Right ventricle myocardium inferior (tissue), 1 donor: ENCODE data around the gene PTK7. TPM values are rescaled to one million over a fixed set of nuclear protein-coding genes. Genes with fewer than 3 reads are reported as not detected.

ENCODE experiments used
- ATAC-seq: fragments of 200-7000 bp; cut with Tn5 transposase; one replicate; pipeline ENCODE4 v1.9.1; 2020; ENCODE audit warnings: mild to moderate bottlenecking, moderate library complexity
- DNase-seq: peaks from one replicate; pipeline ENCODE4 v3.0.0; 2021; ENCODE audit errors: missing footprints
- intact Hi-C: fragments of 100-400 bp; cut with DNase I; formaldehyde crosslinking; loops from one replicate; pipeline ENCODE4 v1.11.0; 2022
- total RNA-seq: library from RNA; stranded (reverse); fragmentation: NEBNext Ultra II Directional; extraction: Animal tissue kit (Norgen Biotek cat#: 25700); gene quantifications from one replicate; pipeline ENCODE4 v1.2.1, GENCODE V29; 2021
- donor health status: DM: no; HTN: yes; CAD: no; lungs with severe emphysema.

PTK7 gene
- total RNA-seq, 1 donor from 2014 or later = 1.7 TPM

DNA sequence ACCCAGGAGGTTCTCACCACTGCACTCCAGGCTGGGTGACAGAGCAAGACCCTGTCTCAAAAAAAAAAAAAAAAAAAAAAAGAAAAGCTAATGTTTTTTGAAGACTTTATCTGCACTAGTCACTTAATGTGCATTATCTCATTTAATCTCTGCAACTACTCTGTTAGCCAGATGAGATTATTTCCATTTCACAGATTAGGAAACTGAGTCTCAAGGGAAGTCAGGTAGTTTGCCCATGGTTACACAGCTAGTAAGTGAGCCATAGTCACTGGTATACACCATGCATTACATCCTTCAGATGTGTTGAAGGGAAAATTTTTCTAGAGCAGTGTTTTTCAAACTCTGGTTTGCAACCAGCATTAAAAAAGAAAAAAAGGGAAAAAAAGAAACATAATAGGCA, 87.8 kb downstream of the PTK7 start:
- DNase-seq (no peak), ATAC-seq (no peak)
- intact Hi-C loops = no loop called here

DNA sequence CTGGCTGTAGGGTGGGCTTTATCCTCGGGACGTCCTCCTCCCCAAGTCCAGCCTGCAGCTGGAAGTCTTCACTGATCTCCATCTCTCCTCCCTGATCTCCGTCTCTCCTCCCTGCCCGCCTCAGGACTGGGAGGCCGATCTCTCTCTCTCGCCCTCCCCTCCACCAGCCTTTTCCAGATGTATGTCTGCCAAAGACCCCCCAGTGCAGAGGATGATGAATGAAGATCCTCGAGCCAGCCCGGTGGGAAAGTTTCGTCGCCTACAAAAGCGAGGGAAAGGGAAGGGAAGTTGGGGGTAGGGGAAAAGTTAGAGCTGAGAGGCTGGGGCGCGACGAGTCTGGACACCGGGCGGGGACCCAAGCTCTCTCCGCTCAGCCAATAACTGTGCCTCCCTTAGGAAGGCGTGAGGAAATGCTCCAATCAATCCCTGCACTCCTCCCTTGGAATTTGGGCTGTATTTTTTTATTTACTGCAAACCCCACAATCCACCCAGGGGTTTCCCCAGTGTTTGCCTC, 94.4 kb downstream of the PTK7 start:
- peak; percentile 59 for ATAC-seq
- intact Hi-C loops = loop anchor here (5.0 kb wide), 1 partner anchor 257 kb away; the partner anchor contains the start of gene ABCC10
- peak; percentile 91 for DNase-seq

DNA sequence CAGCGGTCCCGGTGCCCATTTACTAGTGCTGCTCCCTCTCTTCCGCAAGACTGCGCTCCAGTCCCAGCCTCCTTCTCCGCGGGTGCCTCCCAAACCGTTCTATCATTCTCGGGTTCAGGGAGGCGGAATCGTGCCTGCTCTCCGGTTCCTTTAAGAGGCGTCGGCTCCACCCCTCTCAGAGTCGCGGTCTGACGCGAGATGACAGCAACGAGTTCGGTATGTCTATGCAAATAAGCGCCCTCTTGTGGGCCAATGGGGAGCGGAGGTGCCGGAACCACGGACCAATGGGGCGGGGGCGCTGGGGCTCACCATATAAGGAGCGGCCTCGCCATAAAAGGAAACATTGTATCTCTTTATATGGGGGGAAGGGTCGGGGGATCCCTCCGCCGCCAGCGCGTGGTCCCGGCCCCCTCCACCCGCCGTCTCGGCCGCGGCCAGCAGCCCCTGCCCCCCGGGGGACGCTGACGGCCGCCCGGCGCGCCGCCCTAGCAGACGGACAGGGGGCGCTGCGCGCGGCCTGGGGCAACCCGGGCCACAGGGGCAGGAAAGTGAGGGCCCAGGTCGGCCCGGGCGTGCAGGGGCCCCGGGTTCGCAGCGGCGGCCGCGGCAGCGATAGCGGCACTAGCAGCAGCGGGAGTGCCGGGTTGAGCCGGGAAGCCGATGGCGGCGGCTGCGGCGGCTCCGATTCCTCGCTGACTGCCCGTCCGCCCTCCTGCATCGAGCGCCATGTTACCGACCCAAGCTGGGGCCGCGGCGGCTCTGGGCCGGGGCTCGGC, 95.0 kb downstream of the PTK7 start, which contains the start of gene SRF:
TSS of gene SRF (plus strand) at position 339 of the 776 bp plus-strand sequence. CDS start at position 727, 388 bp downstream.
- ATAC-seq (peak; percentile 82), DNase-seq (peak; percentile 100)
- intact Hi-C loops = loop anchor here (1.0 to 5.0 kb wide), 2 partner anchors 112 to 256 kb away; partner anchors contain the start of genes ABCC10, KLC4 and MRPL2

DNA sequence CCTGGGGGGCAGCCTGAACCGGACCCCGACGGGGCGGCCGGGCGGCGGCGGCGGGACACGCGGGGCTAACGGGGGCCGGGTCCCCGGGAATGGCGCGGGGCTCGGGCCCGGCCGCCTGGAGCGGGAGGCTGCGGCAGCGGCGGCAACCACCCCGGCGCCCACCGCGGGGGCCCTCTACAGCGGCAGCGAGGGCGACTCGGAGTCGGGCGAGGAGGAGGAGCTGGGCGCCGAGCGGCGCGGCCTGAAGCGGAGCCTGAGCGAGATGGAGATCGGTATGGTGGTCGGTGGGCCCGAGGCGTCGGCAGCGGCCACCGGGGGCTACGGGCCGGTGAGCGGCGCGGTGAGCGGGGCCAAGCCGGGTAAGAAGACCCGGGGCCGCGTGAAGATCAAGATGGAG, 95.6 kb downstream of the PTK7 start:
- intact Hi-C loops = loop anchor here (1.0 to 5.0 kb wide), 2 partner anchors 112 to 256 kb away; partner anchors contain the start of genes ABCC10, KLC4 and MRPL2
- ATAC-seq (no peak), DNase-seq (peak; percentile 74)

DNA sequence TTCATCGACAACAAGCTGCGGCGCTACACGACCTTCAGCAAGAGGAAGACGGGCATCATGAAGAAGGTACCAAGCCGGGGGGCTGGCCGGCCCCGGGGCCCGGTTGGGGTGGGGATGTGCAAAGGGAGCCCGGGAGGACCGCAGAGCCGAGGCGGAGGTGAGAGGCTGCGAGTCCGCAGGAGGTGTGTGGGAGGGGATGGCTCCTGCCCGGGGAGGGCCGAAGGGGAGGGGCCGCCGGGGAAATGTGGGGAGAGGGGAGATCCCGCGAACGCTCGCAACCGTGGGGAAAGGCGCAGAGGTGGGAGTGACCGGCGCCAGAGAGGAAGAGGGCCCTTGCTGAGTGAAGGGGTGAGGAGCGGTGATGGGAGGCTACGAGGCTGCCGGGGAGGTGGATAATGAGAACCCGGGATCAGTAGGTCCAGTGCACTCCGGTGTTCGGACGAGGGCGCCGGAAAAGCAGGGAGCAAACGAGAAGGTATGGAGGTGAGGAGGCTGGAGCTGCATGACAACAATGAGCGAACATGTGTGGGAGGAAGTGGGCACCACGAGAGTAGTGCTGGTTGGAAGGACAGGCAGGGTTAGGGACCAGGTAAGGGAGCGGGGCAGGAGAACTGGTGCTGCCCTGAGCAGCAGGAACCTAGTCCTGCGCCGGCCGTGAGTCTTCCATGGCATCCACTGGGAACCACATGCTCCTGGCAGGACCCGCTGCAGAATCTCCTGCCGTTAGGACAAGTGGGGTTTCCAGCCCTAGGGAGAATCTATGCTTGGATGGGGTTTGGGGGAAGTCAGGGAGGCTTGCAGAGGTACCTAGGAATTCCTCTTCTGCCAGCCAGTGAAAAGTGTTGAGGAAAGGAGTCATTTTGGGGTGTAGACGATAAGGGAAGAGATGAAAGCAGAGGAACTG, 96.2 kb downstream of the PTK7 start:
- peak; percentile 74 for DNase-seq
- ATAC-seq = no peak
- intact Hi-C loops = loop anchor here (5.0 kb wide), 1 partner anchor 255 kb away; the partner anchor contains the start of gene ABCC10

DNA sequence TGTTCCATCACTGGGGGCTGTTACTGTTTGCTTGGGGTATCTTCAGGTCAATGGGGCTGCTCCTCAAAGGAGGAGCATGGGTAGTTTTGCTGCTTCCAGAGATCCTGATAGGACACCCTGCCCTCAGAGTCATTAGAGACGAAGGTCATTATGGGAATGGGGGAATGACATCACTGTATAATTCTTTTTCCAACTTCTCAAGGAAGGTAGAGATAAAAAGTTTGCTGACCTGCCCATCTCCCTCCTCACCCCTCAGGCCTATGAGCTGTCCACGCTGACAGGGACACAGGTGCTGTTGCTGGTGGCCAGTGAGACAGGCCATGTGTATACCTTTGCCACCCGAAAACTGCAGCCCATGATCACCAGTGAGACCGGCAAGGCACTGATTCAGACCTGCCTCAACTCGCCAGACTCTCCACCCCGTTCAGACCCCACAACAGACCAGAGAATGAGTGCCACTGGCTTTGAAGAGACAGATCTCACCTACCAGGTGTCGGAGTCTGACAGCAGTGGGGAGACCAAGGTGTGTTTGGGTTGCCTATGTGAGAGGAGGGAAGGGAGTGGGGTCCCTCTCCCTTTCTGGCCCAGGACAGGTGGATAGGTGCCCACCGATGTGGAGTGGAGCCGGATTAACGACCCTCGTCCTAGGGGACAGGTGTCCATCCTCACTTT, 97.6 kb downstream of the PTK7 start:
- DNase-seq (no peak), ATAC-seq (no peak)
- intact Hi-C loops = loop anchor here (5.0 kb wide), 1 partner anchor 254 kb away; the partner anchor contains the start of gene ABCC10

DNA sequence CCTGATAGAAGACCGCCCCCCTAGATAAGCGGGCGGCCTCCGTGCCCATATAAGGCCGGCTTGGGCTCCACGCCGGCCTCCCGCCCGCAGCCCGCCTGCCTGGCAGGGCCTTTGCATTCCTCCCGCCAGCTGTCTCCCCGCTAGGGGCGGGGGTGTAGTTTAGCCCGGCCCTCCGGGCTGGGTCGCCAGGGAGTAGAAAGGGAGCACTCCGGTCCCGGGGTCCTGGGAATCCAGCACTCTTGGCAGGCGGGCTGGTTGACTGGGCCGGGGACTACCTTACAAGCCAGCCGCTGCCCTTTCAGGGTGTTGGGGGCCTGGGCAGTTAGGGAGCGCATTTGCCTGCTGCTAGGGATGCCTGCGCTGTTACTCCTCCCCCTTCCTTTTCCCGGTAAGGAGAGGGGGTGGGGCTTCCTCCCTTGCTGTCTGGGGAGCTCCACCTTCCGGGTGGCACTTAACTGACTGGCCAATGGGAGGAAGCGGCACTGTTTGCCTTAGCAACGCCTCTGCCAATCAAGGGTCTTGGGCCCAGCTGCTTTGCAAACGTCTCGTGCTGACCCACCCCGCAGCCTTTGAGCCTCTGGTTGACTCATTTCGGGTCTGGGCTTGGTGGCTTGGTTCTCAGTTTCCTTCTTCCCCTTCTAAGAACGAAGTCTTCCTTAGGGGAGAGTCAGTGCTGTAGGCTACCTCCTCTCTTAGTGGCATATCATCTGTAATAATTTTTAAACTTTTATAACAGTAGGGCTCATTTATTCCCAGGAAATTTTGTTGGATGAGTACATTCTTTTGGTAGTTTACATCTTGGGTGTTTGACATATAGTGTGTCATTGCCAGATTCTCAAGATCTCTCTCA, 98.4 kb downstream of the PTK7 start:
- intact Hi-C loops = loop anchor here (5.0 kb wide), 1 partner anchor 253 kb away; the partner anchor contains the start of gene ABCC10
- peak; percentile 96 for DNase-seq
- ATAC-seq = peak; percentile 83

DNA sequence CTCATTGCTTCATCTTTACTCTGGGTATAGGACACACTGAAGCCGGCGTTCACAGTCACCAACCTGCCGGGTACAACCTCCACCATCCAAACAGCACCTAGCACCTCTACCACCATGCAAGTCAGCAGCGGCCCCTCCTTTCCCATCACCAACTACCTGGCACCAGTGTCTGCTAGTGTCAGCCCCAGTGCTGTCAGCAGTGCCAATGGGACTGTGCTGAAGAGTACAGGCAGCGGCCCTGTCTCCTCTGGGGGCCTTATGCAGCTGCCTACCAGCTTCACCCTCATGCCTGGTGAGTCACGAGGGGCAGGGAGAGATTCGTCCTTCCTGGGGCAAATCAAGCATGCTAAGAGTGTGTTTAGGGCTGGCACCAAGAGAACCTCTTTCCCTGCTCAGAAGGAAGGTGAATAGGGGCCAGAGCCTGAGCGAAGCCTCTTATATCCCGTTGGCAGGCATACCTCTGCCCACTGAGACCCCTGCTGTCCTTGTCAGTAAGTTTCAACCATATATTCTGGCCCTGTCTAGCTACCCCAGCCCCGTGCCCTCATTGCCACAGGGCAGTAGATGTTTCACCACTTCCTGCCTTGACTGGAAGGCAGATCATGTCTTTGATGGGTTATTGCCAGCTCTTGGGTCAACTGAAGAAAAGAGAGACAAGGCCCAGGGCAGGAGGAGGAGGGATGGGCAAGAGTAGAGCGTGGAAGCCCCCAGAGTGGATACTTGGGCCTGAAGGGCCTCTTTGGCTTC, 99.7 kb downstream of the PTK7 start:
- intact Hi-C loops = no loop called here
- DNase-seq = no peak
- ATAC-seq = no peak

DNA sequence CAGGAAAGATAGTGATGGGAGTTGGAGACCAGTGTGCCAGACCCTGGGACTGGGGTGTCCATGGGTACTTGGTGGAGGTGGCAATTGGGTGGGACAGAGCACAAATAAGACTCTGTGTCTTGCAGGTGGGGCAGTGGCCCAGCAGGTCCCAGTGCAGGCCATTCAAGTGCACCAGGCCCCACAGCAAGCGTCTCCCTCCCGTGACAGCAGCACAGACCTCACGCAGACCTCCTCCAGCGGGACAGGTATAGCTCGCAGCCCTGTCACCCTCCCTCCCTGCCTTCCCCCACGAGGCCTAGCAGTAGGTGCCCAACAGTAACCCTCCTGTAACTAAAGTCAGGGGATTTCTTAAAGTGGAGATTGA, 100.3 kb downstream of the PTK7 start:
- no peak for ATAC-seq
- intact Hi-C loops = no loop called here
- DNase-seq = no peak

DNA sequence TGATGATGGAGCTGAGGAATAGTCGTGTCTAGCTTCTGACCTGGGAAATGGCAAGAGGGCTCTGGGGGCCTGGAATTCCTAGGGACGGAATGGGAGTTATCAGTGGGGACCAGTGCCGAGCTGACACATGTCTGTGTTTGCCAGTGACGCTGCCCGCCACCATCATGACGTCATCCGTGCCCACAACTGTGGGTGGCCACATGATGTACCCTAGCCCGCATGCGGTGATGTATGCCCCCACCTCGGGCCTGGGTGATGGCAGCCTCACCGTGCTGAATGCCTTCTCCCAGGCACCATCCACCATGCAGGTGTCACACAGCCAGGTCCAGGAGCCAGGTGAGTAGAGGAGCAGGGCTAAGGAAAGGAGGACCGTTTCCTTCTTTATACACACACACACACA, 102.0 kb downstream of the PTK7 start:
- DNase-seq = no peak
- ATAC-seq = no peak
- intact Hi-C loops = no loop called here

DNA sequence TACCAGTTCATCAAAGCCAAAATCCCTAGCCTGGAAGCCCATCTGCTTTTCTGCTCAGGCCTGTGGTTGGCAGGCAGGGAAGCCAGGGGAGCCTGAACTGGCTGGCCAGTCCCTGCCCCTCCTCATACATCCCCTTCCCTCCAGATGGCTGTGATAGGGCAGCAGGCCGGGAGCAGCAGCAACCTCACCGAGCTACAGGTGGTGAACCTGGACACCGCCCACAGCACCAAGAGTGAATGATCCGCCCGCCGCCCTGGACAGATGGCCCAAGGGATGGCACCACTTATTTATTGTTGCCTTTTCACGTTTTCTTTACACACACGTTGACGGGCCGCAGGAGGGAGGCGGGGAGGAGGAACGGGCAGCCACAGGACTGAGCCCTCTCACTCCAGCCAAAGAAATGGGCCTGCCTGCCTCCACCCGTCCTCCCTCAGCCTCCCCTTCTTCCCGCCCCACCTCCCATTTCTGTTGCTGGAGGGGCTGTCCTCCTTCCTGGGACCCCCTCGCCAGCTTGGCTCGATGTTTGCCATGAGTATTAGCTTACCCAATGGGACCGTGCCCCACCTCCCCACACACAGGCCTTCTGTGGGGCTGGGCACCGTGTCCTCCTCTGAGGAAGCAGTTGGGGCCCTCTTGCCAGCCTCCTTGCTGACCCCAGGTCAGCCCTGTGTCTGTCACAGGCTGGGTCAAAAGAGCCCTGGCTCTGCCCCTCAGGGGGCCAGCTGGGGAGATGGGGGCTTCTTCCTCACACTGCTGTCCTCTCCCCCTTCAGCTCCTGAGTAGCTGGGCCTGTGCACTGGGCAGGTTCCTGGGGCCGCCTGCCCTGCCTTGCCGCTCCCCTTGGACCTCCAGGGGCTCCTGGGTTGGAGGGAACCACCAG, 103.1 kb downstream of the PTK7 start:
- ATAC-seq (no peak), DNase-seq (no peak)
- intact Hi-C loops = no loop called here

DNA sequence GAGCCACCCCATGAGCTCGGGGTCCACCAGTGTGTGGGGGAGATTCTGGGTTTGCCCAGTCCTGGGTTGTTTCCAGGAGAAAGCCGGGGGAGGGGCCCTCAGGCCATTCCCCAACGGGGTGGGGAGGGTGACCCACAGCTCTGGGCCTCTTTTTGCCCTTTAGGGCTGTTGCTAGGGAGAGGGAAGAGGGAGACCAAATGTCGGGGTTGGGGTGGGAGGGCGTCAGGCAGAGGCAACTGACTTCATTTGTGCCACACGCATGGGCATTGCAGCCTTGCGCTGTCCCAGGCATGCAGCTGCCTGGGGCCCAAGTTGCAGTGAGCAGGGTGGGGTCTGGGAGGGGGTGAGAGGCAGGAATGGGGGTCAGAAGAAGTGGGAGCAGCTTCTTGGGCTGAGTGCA, 103.9 kb downstream of the PTK7 start:
- intact Hi-C loops = no loop called here
- ATAC-seq = no peak
- no peak for DNase-seq

DNA sequence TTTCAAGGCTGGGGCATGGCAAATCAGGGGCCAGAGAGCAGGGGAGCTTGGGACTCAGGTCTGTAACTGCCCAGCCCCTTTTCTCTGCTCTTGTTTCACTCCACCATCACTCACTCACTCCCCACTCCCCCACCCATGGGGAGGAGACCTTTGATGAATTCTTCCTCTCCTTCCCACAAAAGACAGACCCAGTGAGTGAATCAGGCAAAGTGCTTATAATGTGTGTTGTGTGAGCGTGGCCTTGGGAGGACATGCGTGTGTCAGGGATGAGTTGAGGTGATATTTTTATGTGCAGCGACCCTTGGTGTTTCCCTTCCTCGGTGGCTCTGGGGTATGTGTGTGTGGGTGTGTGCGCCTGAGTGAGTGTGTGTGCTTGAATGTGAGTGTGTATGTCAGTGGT, 104.9 kb downstream of the PTK7 start:
- DNase-seq = no peak
- no peak for ATAC-seq
- intact Hi-C loops = no loop called here

DNA sequence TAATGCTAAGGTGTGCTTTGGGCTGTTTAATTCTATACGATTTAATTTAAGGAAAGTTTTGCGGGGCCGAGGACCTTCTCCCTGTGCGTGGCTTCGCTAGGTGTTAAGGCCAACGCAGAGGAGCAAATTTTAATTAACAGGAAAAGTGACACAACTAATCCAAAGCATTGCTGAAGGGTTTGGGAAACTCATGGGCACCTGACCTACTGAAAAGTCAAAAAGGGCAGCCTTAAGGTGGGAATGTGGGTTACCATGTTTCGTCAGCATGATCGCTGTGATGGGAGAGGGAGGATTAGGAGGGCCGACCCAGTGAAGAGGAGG, 105.5 kb downstream of the PTK7 start:
- ATAC-seq = no peak
- no peak for DNase-seq
- intact Hi-C loops = no loop called here

DNA sequence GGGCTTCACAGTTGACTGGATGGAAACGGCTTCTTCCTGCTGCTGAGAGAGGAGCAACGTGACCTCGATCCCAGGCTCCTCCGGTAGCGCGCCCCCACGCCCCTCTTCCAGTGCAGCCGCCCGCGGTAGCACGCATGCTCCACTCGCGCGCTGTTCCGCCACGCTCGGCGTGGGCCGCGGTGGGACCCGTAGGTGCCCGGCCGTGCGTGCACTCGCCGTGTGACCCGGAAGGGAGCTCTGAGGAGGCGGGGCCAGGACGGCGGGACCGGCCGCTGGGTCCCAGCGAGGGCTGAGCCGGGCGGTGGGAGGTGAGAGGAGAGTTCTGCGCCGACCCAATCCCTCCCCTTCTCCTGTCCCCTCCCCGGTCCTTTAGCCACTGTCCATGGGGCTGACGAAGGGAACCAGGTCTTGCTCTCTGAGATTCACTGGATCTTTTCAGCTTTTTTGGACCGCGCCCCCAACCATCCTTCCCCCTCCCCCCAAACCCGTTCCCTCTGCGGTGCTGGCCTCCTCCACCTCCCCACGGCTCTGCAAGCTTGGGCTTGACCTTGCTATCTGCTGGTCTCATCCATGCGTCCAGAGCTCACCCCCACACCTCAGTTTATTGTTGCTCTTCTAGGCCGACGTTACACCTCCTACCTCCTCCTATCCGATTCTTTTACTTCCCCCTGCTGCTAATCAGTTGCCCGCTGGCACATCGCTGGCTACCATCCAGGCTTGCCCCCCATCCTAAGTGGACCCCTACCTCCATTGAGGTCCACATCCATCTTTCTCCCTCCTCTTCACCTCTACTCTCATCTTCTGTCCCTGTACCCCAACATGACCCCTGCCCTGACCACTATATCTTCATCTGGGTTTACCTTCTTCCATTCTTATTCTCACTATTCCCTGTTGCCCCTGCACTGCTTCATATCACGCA, 106.1 kb downstream of the PTK7 start, which contains the start of gene CUL9:
TSS of gene CUL9 (plus strand) at position 255 of the 919 bp plus-strand sequence. CDS start 2,115 bp downstream, outside the sequence.
- ATAC-seq (peak; percentile 97), DNase-seq (peak; percentile 95)
- intact Hi-C loops = no loop called here
